Suprapubic skin (tissue), 3 donors: Measurements from ENCODE around the gene DISC1.

ENCODE experiments used
- EP300 ChIP-seq: sonication (generic); formaldehyde crosslinking; IDR thresholded peaks from one replicate; pipeline ENCODE4 v1.6.1; 2017; ENCODE audit warnings: antibody characterized with exemption
- POLR2A ChIP-seq, 2 donors: fragments of 450-650 bp; IDR thresholded peaks; one replicate each; pipeline ENCODE4 v1.6.1; 2017; ENCODE audit warnings: antibody characterized with exemption in 2 of 2, mild to moderate bottlenecking in 2 of 2, moderate library complexity in 2 of 2
- TF ChIP-seq, protein P1 (sequence below), 2 donors: fragments of 200-600 bp in 1 of 2; fragments of 450-650 bp in 1 of 2; sonication (generic) in 1 of 2; IDR thresholded peaks; one replicate each; pipeline ENCODE4 v1.5.1; 2016 to 2019; ENCODE audit warnings: antibody characterized with exemption in 2 of 2, mild to moderate bottlenecking in 1 of 2, moderate library complexity in 1 of 2

DNA sequence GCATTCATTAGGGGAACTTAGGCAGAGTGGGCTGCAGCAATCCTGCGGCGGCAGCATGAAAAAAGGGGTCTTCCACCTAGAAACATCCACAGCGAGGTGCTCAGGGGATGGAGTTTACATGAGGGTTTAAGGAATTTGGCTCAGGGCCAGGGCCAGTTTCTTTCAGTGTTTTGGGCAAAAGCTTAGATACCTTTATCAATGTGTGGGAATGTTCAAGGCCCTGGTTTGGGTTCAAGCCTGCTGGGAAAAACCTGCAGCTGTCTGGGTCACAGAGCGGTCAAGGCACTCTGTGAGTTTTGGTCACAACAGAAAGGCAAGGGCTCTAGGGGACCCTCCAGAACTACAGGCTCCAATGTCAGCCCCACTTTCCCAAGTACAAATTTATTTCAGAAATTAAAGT lies 230.3 kb downstream of the DISC1 start:
- TF ChIP-seq EP300 (no peak), POLR2A (IDR thresholded peaks at IDR 0.05) (no peak)
- TF ChIP-seq, protein P1, sequence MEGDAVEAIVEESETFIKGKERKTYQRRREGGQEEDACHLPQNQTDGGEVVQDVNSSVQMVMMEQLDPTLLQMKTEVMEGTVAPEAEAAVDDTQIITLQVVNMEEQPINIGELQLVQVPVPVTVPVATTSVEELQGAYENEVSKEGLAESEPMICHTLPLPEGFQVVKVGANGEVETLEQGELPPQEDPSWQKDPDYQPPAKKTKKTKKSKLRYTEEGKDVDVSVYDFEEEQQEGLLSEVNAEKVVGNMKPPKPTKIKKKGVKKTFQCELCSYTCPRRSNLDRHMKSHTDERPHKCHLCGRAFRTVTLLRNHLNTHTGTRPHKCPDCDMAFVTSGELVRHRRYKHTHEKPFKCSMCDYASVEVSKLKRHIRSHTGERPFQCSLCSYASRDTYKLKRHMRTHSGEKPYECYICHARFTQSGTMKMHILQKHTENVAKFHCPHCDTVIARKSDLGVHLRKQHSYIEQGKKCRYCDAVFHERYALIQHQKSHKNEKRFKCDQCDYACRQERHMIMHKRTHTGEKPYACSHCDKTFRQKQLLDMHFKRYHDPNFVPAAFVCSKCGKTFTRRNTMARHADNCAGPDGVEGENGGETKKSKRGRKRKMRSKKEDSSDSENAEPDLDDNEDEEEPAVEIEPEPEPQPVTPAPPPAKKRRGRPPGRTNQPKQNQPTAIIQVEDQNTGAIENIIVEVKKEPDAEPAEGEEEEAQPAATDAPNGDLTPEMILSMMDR (IDR thresholded peaks at IDR 0.05) = no peak
